WTC11 (cell line): Measurements from ENCODE around the gene GRB10. TPM values are rescaled to one million over a fixed set of nuclear protein-coding genes. Genes with fewer than 3 reads are reported as not detected.
A peak's percentile ranks its signal among the peaks of the same experiment; 100 is the strongest.

Source experiments
- ATAC-seq: fragments of 200-7000 bp; cut with Tn5 transposase; 2 replicates; pipeline ENCODE4 v1.10.0; 2021; ENCODE audit warnings: mild to moderate bottlenecking, moderate library complexity
- CTCF ChIA-PET: fragments of 300-600 bp; sonication (Branson Sonifier 250); formaldehyde crosslinking; loops from one replicate; lab custom pipeline; 2021; ENCODE audit warnings: antibody characterized with exemption; lab: Charles Lee
- POLR2A ChIA-PET: fragments of 350-600 bp; sonication (Branson Sonifier 250); formaldehyde crosslinking; loops from one replicate; lab custom pipeline; 2021; ENCODE audit warnings: antibody characterized with exemption; lab: Charles Lee
- DNase-seq: peaks from one replicate; pipeline ENCODE4 v3.0.0; 2021; ENCODE audit warnings: low spot score
- H3K27ac Mint-ChIP-seq: 2 replicates; pipeline ENCODE4 v1.8.0; 2021; ENCODE audit warnings: mixed read lengths
- H3K27me3 Mint-ChIP-seq: 2 replicates; pipeline ENCODE4 v1.8.0; 2021; ENCODE audit warnings: low read depth, mild to moderate bottlenecking, moderate library complexity, mixed read lengths
- H3K36me3 Mint-ChIP-seq: 2 replicates; pipeline ENCODE4 v1.8.0; 2021; ENCODE audit warnings: mixed read lengths
- H3K4me1 Mint-ChIP-seq: 2 replicates; pipeline ENCODE4 v1.8.0; 2022; ENCODE audit warnings: mixed read lengths
- H3K4me3 Mint-ChIP-seq: 2 replicates; pipeline ENCODE4 v1.8.0; 2021; ENCODE audit warnings: mild to moderate bottlenecking, moderate library complexity, mixed read lengths
- H3K9me3 Mint-ChIP-seq: 2 replicates; pipeline ENCODE4 v1.8.0; 2021; ENCODE audit warnings: mixed read lengths
- FOXJ3 ChIP-seq: sonication (generic); formaldehyde crosslinking; IDR thresholded peaks from 2 replicates; pipeline ENCODE4 v1.9.0; 2021; ENCODE audit warnings: missing genetic modification reagents, mild to moderate bottlenecking, borderline replicate concordance
- RELA ChIP-seq: sonication (generic); formaldehyde crosslinking; IDR thresholded peaks from 2 replicates; pipeline ENCODE4 v1.8.1; 2022; ENCODE audit warnings: missing genetic modification reagents, mild to moderate bottlenecking, borderline replicate concordance
- SMAD4 ChIP-seq: sonication (generic); formaldehyde crosslinking; IDR thresholded peaks from 2 replicates; pipeline ENCODE4 v1.8.0; 2022; ENCODE audit warnings: mild to moderate bottlenecking, missing genetic modification reagents
- ZBTB21 ChIP-seq: sonication (generic); formaldehyde crosslinking; IDR thresholded peaks from 2 replicates; pipeline ENCODE4 v1.8.1; 2023; ENCODE audit warnings: mild to moderate bottlenecking, missing genetic modification reagents, borderline replicate concordance
- ZNF263 ChIP-seq: sonication (generic); formaldehyde crosslinking; IDR thresholded peaks from 2 replicates; pipeline ENCODE4 v1.8.1; 2022; ENCODE audit warnings: low read depth, mild to moderate bottlenecking, moderate library complexity, missing genetic modification reagents
- total RNA-seq: library from RNA; stranded (reverse); gene quantifications from 3 replicates; pipeline ENCODE4 v1.2.3, GENCODE V29; 2021
- TF ChIP-seq, protein P1 (sequence below): sonication (generic); formaldehyde crosslinking; IDR thresholded peaks from 2 replicates; pipeline ENCODE4 v1.8.1; 2023; ENCODE audit warnings: mild to moderate bottlenecking, missing genetic modification reagents, moderate library complexity
- TF ChIP-seq, protein P2 (sequence below): sonication (generic); formaldehyde crosslinking; IDR thresholded peaks from 2 replicates; pipeline ENCODE4 v1.8.0; 2022; ENCODE audit warnings: mild to moderate bottlenecking, missing genetic modification reagents
- TF ChIP-seq, protein P3 (sequence below): fragments of 250-450 bp; sonication (Bioruptor Pico); IDR thresholded peaks from 2 replicates; pipeline ENCODE4 v1.9.0; 2021; ENCODE audit warnings: mild to moderate bottlenecking, borderline replicate concordance
- TF ChIP-seq, protein P4 (sequence below): sonication (generic); formaldehyde crosslinking; IDR thresholded peaks from 2 replicates; pipeline ENCODE4 v1.8.0; 2023; ENCODE audit warnings: missing genetic modification reagents, mild to moderate bottlenecking, borderline replicate concordance
- TF ChIP-seq, protein P5 (sequence below): sonication (generic); formaldehyde crosslinking; IDR thresholded peaks from 2 replicates; pipeline ENCODE4 v1.8.1; 2023; ENCODE audit warnings: mild to moderate bottlenecking, missing genetic modification reagents, borderline replicate concordance

The GRB10 gene
- total RNA-seq, 1 experiment from 2014 or later: 103 TPM

DNA sequence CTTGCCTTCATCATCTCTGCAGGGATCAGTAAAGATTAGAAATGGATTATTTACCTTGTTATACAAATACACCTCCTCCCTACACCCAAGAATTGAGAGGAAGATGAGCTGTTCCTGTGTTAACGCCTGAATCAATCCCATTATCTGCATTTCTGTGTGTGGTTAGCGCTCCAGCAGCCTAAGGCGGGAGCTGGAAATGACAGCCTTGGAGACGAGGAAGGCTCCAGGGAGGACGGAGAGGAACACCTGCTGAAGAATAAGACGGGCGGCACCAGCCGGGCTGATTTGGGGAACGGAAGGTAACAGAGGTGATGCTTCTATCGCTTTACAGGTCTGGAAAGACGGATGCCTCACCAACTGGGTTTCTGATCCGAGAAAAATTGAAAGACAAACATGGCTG is 183.3 kb downstream of the GRB10 start:
- H3K9me3 Mint-ChIP-seq: no peaks in the 10 kb centered on the region
- no peak for DNase-seq
- H3K36me3 Mint-ChIP-seq: peaks cover 21% of the 10 kb centered on the region
- POLR2A ChIA-PET: interaction anchor here (0.6 kb wide), 1 partner anchor 778 kb away, joined by 5 read pairs; no protein-coding TSS in a partner anchor
- TF ChIP-seq, protein P1, sequence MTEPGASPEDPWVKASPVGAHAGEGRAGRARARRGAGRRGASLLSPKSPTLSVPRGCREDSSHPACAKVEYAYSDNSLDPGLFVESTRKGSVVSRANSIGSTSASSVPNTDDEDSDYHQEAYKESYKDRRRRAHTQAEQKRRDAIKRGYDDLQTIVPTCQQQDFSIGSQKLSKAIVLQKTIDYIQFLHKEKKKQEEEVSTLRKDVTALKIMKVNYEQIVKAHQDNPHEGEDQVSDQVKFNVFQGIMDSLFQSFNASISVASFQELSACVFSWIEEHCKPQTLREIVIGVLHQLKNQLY (CRISPR knock-in tag): no peak
- TF ChIP-seq, protein P2, sequence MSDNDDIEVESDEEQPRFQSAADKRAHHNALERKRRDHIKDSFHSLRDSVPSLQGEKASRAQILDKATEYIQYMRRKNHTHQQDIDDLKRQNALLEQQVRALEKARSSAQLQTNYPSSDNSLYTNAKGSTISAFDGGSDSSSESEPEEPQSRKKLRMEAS (CRISPR knock-in tag): no peak
- TF ChIP-seq SMAD4 (CRISPR knock-in tag) (no peak), ZBTB21 (CRISPR knock-in tag) (no peak), ZNF263 (no peak)
- TF ChIP-seq, protein P3, sequence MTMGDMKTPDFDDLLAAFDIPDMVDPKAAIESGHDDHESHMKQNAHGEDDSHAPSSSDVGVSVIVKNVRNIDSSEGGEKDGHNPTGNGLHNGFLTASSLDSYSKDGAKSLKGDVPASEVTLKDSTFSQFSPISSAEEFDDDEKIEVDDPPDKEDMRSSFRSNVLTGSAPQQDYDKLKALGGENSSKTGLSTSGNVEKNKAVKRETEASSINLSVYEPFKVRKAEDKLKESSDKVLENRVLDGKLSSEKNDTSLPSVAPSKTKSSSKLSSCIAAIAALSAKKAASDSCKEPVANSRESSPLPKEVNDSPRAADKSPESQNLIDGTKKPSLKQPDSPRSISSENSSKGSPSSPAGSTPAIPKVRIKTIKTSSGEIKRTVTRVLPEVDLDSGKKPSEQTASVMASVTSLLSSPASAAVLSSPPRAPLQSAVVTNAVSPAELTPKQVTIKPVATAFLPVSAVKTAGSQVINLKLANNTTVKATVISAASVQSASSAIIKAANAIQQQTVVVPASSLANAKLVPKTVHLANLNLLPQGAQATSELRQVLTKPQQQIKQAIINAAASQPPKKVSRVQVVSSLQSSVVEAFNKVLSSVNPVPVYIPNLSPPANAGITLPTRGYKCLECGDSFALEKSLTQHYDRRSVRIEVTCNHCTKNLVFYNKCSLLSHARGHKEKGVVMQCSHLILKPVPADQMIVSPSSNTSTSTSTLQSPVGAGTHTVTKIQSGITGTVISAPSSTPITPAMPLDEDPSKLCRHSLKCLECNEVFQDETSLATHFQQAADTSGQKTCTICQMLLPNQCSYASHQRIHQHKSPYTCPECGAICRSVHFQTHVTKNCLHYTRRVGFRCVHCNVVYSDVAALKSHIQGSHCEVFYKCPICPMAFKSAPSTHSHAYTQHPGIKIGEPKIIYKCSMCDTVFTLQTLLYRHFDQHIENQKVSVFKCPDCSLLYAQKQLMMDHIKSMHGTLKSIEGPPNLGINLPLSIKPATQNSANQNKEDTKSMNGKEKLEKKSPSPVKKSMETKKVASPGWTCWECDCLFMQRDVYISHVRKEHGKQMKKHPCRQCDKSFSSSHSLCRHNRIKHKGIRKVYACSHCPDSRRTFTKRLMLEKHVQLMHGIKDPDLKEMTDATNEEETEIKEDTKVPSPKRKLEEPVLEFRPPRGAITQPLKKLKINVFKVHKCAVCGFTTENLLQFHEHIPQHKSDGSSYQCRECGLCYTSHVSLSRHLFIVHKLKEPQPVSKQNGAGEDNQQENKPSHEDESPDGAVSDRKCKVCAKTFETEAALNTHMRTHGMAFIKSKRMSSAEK: no peak
- H3K4me1 Mint-ChIP-seq: peaks cover 19% of the 10 kb centered on the region
- CTCF ChIA-PET: interaction anchor here (0.7 kb wide), 1 partner anchor 80 kb away, joined by 3 read pairs; no protein-coding TSS in a partner anchor
- 0 out of 2 replicates have a peak overlapping the region, but pooled peaks have one; percentile 17 for H3K27ac Mint-ChIP-seq
- ATAC-seq: no peak
- no peak overlapping the region for H3K4me3 Mint-ChIP-seq
- H3K27me3 Mint-ChIP-seq: no peaks in the 10 kb centered on the region

DNA sequence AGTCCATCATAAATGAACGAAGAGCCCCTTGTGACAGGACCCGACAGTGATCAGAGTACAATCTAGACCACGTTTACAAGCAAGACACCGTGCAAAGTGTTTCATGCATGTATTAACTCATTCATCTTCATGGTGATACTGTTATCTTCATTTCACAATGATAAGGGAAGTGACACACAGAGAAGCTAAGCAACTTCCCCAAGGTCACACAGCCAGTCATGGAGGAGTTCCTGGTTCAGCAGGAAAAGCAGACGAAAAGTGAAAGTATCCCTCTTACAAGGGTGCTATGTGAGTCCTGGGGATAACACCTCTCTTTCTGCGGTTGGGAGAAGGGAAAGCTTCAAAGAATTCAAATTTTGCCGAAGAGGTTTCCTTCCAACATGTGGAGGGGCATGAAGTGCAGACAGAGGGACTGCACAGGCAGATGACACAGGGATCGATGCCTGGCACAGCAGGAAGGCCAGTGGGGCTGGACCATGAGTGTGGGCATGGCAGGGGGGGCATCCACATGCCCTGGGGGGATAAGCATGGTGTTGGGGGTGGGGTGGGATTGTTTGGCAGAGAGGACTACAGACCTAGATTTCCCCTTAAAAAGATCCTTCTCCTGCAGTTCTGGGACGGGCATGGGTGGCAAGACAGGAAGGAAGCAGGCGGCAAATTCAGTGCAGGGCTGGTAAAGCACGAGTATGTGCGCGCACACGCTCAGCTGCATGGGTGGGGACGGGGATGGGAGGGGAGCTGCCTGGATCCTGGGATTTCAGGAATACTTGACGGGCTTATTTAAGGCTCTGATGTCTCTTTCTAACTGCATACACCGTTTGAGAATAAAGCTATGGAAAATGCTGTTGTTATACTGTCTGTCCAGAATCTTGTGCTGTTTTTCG is 184.0 kb downstream of the GRB10 start:
- no peak overlapping the region for H3K4me3 Mint-ChIP-seq
- POLR2A ChIA-PET: interaction anchor here (0.6 kb wide), 1 partner anchor 778 kb away, joined by 5 read pairs; no protein-coding TSS in a partner anchor
- H3K9me3 Mint-ChIP-seq: no peaks in the 10 kb centered on the region
- no peak for ATAC-seq
- H3K27me3 Mint-ChIP-seq: no peaks in the 10 kb centered on the region
- TF ChIP-seq RELA (CRISPR knock-in tag) (no peak), FOXJ3 (CRISPR knock-in tag) (no peak)
- TF ChIP-seq, protein P4, sequence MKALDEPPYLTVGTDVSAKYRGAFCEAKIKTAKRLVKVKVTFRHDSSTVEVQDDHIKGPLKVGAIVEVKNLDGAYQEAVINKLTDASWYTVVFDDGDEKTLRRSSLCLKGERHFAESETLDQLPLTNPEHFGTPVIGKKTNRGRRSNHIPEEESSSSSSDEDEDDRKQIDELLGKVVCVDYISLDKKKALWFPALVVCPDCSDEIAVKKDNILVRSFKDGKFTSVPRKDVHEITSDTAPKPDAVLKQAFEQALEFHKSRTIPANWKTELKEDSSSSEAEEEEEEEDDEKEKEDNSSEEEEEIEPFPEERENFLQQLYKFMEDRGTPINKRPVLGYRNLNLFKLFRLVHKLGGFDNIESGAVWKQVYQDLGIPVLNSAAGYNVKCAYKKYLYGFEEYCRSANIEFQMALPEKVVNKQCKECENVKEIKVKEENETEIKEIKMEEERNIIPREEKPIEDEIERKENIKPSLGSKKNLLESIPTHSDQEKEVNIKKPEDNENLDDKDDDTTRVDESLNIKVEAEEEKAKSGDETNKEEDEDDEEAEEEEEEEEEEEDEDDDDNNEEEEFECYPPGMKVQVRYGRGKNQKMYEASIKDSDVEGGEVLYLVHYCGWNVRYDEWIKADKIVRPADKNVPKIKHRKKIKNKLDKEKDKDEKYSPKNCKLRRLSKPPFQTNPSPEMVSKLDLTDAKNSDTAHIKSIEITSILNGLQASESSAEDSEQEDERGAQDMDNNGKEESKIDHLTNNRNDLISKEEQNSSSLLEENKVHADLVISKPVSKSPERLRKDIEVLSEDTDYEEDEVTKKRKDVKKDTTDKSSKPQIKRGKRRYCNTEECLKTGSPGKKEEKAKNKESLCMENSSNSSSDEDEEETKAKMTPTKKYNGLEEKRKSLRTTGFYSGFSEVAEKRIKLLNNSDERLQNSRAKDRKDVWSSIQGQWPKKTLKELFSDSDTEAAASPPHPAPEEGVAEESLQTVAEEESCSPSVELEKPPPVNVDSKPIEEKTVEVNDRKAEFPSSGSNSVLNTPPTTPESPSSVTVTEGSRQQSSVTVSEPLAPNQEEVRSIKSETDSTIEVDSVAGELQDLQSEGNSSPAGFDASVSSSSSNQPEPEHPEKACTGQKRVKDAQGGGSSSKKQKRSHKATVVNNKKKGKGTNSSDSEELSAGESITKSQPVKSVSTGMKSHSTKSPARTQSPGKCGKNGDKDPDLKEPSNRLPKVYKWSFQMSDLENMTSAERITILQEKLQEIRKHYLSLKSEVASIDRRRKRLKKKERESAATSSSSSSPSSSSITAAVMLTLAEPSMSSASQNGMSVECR (CRISPR knock-in tag): no peak
- TF ChIP-seq, protein P5, sequence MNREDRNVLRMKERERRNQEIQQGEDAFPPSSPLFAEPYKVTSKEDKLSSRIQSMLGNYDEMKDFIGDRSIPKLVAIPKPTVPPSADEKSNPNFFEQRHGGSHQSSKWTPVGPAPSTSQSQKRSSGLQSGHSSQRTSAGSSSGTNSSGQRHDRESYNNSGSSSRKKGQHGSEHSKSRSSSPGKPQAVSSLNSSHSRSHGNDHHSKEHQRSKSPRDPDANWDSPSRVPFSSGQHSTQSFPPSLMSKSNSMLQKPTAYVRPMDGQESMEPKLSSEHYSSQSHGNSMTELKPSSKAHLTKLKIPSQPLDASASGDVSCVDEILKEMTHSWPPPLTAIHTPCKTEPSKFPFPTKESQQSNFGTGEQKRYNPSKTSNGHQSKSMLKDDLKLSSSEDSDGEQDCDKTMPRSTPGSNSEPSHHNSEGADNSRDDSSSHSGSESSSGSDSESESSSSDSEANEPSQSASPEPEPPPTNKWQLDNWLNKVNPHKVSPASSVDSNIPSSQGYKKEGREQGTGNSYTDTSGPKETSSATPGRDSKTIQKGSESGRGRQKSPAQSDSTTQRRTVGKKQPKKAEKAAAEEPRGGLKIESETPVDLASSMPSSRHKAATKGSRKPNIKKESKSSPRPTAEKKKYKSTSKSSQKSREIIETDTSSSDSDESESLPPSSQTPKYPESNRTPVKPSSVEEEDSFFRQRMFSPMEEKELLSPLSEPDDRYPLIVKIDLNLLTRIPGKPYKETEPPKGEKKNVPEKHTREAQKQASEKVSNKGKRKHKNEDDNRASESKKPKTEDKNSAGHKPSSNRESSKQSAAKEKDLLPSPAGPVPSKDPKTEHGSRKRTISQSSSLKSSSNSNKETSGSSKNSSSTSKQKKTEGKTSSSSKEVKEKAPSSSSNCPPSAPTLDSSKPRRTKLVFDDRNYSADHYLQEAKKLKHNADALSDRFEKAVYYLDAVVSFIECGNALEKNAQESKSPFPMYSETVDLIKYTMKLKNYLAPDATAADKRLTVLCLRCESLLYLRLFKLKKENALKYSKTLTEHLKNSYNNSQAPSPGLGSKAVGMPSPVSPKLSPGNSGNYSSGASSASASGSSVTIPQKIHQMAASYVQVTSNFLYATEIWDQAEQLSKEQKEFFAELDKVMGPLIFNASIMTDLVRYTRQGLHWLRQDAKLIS (CRISPR knock-in tag): no peak
- 0 out of 2 replicates have a peak overlapping the region, but pooled peaks have one; percentile 17 for H3K27ac Mint-ChIP-seq
- peaks cover 19% of the 10 kb centered on the region for H3K4me1 Mint-ChIP-seq
- H3K36me3 Mint-ChIP-seq: peaks cover 24% of the 10 kb centered on the region
- CTCF ChIA-PET: interaction anchor here (1.1 to 1.8 kb wide), 2 partner anchors 393 to 562 kb away, joined by 3 to 6 read pairs; no protein-coding TSS in a partner anchor
- no peak for DNase-seq
